ENCODE results near the gene ZBTB2. TPM values are rescaled to one million over a fixed set of nuclear protein-coding genes. Genes with fewer than 3 reads are reported as not detected.

The ZBTB2 gene
- total and polyA plus RNA-seq, 2 experiments from 2014 or later: 5.6 to 9.9 TPM

DNA sequence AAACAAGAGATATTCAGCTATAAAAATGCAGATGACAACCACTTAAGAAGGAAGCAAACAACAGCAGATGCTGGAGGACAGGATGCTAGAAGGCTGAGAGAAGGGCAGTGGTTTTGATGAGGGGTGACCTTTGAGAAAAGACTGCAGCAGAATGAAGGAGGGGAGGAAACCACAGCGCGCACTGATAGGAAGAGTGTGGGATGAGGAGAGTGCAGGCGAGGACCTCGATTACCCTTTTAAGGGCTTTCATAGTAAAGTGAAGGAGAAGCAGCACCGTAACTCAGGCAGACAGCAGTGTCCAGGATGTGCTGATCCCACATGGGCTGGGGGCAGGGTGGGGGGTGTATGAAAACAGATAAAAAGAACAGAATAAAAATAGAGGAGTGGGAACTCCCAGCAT, 19.2 kb downstream of the ZBTB2 start:
- H3K36me3 ChIP-seq: peaks cover 5% of the 10 kb centered on the region
- no peaks in the 10 kb centered on the region for H3K27me3 ChIP-seq
- H3K4me3 ChIP-seq: no peak overlapping the region
- H3K4me1 ChIP-seq (ENCODE audit: low read depth): no peaks in the 10 kb centered on the region
- TF ChIP-seq, protein P1, sequence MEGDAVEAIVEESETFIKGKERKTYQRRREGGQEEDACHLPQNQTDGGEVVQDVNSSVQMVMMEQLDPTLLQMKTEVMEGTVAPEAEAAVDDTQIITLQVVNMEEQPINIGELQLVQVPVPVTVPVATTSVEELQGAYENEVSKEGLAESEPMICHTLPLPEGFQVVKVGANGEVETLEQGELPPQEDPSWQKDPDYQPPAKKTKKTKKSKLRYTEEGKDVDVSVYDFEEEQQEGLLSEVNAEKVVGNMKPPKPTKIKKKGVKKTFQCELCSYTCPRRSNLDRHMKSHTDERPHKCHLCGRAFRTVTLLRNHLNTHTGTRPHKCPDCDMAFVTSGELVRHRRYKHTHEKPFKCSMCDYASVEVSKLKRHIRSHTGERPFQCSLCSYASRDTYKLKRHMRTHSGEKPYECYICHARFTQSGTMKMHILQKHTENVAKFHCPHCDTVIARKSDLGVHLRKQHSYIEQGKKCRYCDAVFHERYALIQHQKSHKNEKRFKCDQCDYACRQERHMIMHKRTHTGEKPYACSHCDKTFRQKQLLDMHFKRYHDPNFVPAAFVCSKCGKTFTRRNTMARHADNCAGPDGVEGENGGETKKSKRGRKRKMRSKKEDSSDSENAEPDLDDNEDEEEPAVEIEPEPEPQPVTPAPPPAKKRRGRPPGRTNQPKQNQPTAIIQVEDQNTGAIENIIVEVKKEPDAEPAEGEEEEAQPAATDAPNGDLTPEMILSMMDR (IDR thresholded peaks at IDR 0.05; ENCODE audit: low read depth, low read length): no peak
- no peaks in the 10 kb centered on the region for H3K9me3 ChIP-seq (ENCODE audit: low read depth)
- no peak overlapping the region for H3K27ac ChIP-seq
- peak in 1 of 2 donors; percentile 23 for DNase-seq (ENCODE audit: low read depth in 1 of 2, low spot score in 1 of 2)

DNA sequence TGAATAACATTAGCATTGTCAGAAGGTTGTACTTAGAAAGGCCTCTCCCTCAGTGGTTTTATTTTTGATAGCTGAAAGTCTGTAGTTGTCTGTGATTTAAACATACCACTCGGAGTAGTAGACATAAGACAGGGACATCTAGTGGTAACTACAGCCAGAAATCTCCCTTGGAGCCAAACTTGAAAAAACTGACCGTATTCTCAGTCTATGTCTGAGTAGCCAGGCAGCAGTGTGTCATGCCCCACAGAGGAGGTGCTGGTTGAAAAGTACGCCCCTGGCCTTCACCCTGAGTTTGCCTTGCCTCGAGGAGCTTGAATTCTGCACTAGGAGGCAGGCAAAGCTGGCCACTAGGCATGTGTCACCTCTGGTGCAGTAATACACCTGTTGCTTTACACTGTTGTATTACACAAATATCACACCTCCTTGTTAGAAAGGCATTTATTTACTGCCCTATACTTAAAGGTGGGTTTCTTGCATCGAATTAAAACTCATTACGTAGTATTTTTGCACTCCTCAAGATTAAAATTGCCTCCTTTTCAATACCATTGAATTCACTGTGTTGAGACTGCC, 20.8 kb downstream of the ZBTB2 start:
- H3K27me3 ChIP-seq: no peaks in the 10 kb centered on the region
- peak overlapping the region; percentile 43 for H3K27ac ChIP-seq
- peak; percentile 21 to 33 for DNase-seq (ENCODE audit: low read depth in 1 of 2, low spot score in 1 of 2)
- no peaks in the 10 kb centered on the region for H3K9me3 ChIP-seq (ENCODE audit: low read depth)
- TF ChIP-seq, protein P1 (IDR thresholded peaks at IDR 0.05; ENCODE audit: low read depth, low read length): peak; percentile 37
- H3K4me1 ChIP-seq (ENCODE audit: low read depth): no peaks in the 10 kb centered on the region
- no peak overlapping the region for H3K4me3 ChIP-seq
- H3K36me3 ChIP-seq: peaks cover 13% of the 10 kb centered on the region

DNA sequence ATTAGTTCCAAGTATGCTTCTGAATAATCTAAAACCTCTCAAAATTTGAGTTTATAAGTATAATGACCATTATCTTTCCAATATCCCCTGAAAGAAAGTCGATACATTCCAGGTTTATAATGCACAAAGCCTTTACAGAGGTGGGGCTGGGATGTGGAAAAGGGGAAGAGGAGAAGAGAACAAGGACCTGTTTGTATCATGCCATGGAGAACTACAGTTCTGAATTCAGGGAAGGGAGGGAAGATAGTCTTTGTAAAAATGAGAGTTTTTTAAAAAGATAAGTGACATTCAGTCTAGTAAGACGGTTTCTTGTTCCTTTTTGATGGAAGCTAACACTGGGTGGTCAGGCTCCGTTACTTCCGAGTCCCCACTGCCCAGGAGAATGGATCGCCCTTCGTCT, 26.1 kb downstream of the ZBTB2 start:
- peaks cover 24% of the 10 kb centered on the region for H3K36me3 ChIP-seq
- H3K4me1 ChIP-seq (ENCODE audit: low read depth): no peaks in the 10 kb centered on the region
- no peak overlapping the region for H3K27ac ChIP-seq
- TF ChIP-seq, protein P1 (IDR thresholded peaks at IDR 0.05; ENCODE audit: low read depth, low read length): no peak
- H3K4me3 ChIP-seq: no peak overlapping the region
- DNase-seq (ENCODE audit: low read depth in 1 of 2, low spot score in 1 of 2): no peak
- no peaks in the 10 kb centered on the region for H3K27me3 ChIP-seq
- no peaks in the 10 kb centered on the region for H3K9me3 ChIP-seq (ENCODE audit: low read depth)

DNA sequence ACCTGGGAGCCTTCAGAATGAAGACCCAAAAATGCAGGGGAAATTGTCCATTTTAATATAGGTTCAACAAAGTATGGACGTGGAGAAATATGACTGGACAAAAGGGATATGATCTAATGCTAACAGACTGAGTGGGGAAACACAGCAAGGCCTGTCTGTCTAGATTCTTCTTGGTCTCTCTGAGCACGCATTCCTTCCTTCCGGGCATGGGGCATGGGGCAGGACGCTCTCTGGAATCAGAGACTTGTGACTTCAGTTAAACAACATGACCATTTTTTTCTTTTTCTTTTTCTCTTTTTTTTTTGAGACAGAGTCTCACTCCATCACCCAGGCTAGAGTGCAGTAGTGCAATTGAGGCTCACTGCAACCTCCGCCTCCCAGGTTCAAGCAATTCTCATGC, 31.9 kb downstream of the ZBTB2 start:
- no peaks in the 10 kb centered on the region for H3K27me3 ChIP-seq
- no peak overlapping the region for H3K4me3 ChIP-seq
- no peaks in the 10 kb centered on the region for H3K4me1 ChIP-seq (ENCODE audit: low read depth)
- H3K27ac ChIP-seq: no peak overlapping the region
- TF ChIP-seq, protein P1 (IDR thresholded peaks at IDR 0.05; ENCODE audit: low read depth, low read length): no peak
- no peak for DNase-seq (ENCODE audit: low read depth in 1 of 2, low spot score in 1 of 2)
- peaks cover 5% of the 10 kb centered on the region for H3K36me3 ChIP-seq
- H3K9me3 ChIP-seq (ENCODE audit: low read depth): no peaks in the 10 kb centered on the region

DNA sequence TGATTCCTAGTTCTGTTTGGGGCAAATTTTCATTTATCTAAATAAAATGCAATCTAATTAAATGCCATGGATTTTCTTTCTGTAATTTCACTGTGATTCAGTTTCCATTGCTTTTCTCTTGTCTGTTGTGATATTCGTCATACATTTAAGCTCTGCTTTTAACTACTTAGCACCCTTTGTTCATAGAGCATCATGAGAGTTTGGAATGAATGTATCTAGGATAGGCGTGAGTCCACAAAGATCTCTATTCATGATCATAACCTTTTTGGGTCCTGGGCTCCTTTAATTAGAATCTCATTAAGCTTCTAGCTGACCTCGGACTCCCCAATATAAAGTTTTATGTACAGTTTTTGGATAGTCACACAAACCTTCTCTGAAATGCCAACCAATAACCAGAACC, 32.9 kb downstream of the ZBTB2 start:
- Histone ChIP-seq H3K4me1 (ENCODE audit: low read depth) (no peaks in the 10 kb centered on the region), H3K9me3 (ENCODE audit: low read depth) (no peaks in the 10 kb centered on the region), H3K4me3 (no peak overlapping the region), H3K27ac (no peak overlapping the region), H3K36me3 (no peaks in the 10 kb centered on the region), H3K27me3 (no peaks in the 10 kb centered on the region)
- TF ChIP-seq, protein P1 (IDR thresholded peaks at IDR 0.05; ENCODE audit: low read depth, low read length): no peak
- no peak for DNase-seq (ENCODE audit: low read depth in 1 of 2, low spot score in 1 of 2)

Measured in cardiac muscle cell (in vitro differentiated cells and primary cell).